GM23338 (cell line): ENCODE measurements around the gene ZNF567. TPM values are rescaled to one million over a fixed set of nuclear protein-coding genes. Genes with fewer than 3 reads are reported as not detected.

ENCODE experiments used
- ATAC-seq: fragments of 200-7000 bp; cut with Tn5 transposase; 3 replicates; pipeline ENCODE4 v1.9.1; 2020
- DNase-seq: peaks from one replicate; pipeline ENCODE4 v3.0.0-alpha.2; 2015; ENCODE audit warnings: low spot score
- H2AFZ ChIP-seq: fragments of 200-600 bp; sonication (generic); 2 replicates; pipeline ENCODE4 v1.8.0; 2016; ENCODE audit warnings: antibody characterized with exemption, mild to moderate bottlenecking, moderate library complexity
- H3F3A ChIP-seq: fragments of 200-600 bp; sonication (generic); replicated peaks from 2 replicates; pipeline ENCODE4 v1.8.0; 2017; ENCODE audit warnings: antibody characterized with exemption, mixed run types, low read depth
- H3K27ac ChIP-seq: fragments of 200-600 bp; sonication (generic); 2 replicates; pipeline ENCODE4 v1.6.1; 2016; ENCODE audit warnings: low read depth
- H3K27me3 ChIP-seq: fragments of 200-600 bp; sonication (generic); 2 replicates; pipeline ENCODE4 v1.8.0; 2016; ENCODE audit warnings: mild to moderate bottlenecking, mixed run types, moderate library complexity; ENCODE audit not compliant: insufficient read depth
- H3K36me3 ChIP-seq: fragments of 200-600 bp; sonication (generic); 2 replicates; pipeline ENCODE4 v1.8.0; 2016; ENCODE audit warnings: mild to moderate bottlenecking; ENCODE audit not compliant: insufficient read depth
- H3K4me1 ChIP-seq: fragments of 200-600 bp; sonication (generic); 2 replicates; pipeline ENCODE4 v1.8.0; 2016; ENCODE audit warnings: mild to moderate bottlenecking, moderate library complexity; ENCODE audit not compliant: insufficient read depth
- H3K4me2 ChIP-seq: fragments of 200-600 bp; sonication (generic); 2 replicates; pipeline ENCODE4 v1.7.1; 2017; ENCODE audit warnings: mixed run types
- H3K4me3 ChIP-seq: fragments of 200-600 bp; sonication (generic); 2 replicates; pipeline ENCODE4 v1.6.1; 2016; ENCODE audit warnings: mixed run types
- H3K79me2 ChIP-seq: fragments of 200-600 bp; sonication (generic); replicated peaks from 2 replicates; pipeline ENCODE4 v1.8.0; 2017; ENCODE audit warnings: mild to moderate bottlenecking; ENCODE audit not compliant: insufficient read depth
- H3K9me2 ChIP-seq: fragments of 200-600 bp; sonication (generic); 2 replicates; pipeline ENCODE4 v1.8.0; 2017; ENCODE audit not compliant: insufficient read depth
- H4K20me1 ChIP-seq: fragments of 200-600 bp; sonication (generic); replicated peaks from 2 replicates; pipeline ENCODE4 v1.8.0; 2017; ENCODE audit warnings: mild to moderate bottlenecking; ENCODE audit not compliant: insufficient read depth
- H3K27ac Mint-ChIP-seq: 2 replicates; pipeline ENCODE4 v1.8.0; 2020; ENCODE audit warnings: inconsistent platforms, mild to moderate bottlenecking, moderate library complexity, mixed read lengths
- H3K27me3 Mint-ChIP-seq: 3 replicates; pipeline ENCODE4 v1.8.0; 2022; ENCODE audit warnings: low read depth, mild to moderate bottlenecking, moderate library complexity, mixed read lengths, inconsistent platforms; ENCODE audit not compliant: insufficient read depth, poor library complexity
- H3K36me3 Mint-ChIP-seq: 3 replicates; pipeline ENCODE4 v1.8.0; 2021; ENCODE audit warnings: low read depth, mild to moderate bottlenecking, inconsistent platforms, moderate library complexity, mixed read lengths
- H3K4me1 Mint-ChIP-seq: 3 replicates; pipeline ENCODE4 v1.8.0; 2020; ENCODE audit warnings: mild to moderate bottlenecking, inconsistent platforms, mixed read lengths
- H3K4me3 Mint-ChIP-seq: 3 replicates; pipeline ENCODE4 v1.8.0; 2021; ENCODE audit warnings: moderate library complexity, mild to moderate bottlenecking, inconsistent platforms, mixed read lengths
- H3K9me3 Mint-ChIP-seq: 3 replicates; pipeline ENCODE4 v1.8.0; 2020; ENCODE audit warnings: moderate library complexity, mild to moderate bottlenecking, inconsistent platforms, mixed read lengths
- ETS1 ChIP-seq: IDR thresholded peaks from 2 replicates; pipeline ENCODE4 v1.6.1; 2016; ENCODE audit warnings: antibody characterized with exemption
- NANOG ChIP-seq: IDR thresholded peaks from 2 replicates; pipeline ENCODE4 v1.6.1; 2016; ENCODE audit warnings: antibody characterized with exemption, borderline replicate concordance
- POLR2AphosphoS5 ChIP-seq: IDR thresholded peaks from 2 replicates; pipeline ENCODE4 v1.6.1; 2016; ENCODE audit warnings: antibody characterized with exemption, low read depth
- ZNF462 ChIP-seq: fragments of 250-450 bp; sonication (Bioruptor Pico); IDR thresholded peaks from 2 replicates; pipeline ENCODE4 v1.5.0; 2020; ENCODE audit warnings: mild to moderate bottlenecking, moderate library complexity
- polyA plus RNA-seq: library from polyadenylated mRNA; unstranded; fragments of >200 nt; fragmentation: Nextera tagmentation; extraction: Ambion mirVana; gene quantifications from 2 replicates; pipeline ENCODE4 v1.2.1, GENCODE V29; 2016
- total RNA-seq: library from RNA; depleted of rRNA; stranded (reverse); fragments of >200 nt; shearing (Covaris generic); gene quantifications from 2 replicates; pipeline ENCODE4 v1.2.3, GENCODE V29; 2014

ZNF567 gene
- total and polyA plus RNA-seq, 2 experiments from 2014 or later = 15.6 to 17.6 TPM

- TF ChIP-seq NANOG (no peak), ETS1 (no peak), POLR2AphosphoS5 (no peak), ZNF462 (CRISPR knock-in tag) (no peak)
- Histone ChIP-seq H3K27me3 (peaks cover 5% of the 10 kb centered on the region; the same call in 1 of the 2 replicates), H3K79me2 (no peaks in the 10 kb centered on the region; the same call in 1 of the 2 replicates), H3K27ac (no peak overlapping the region), H2AFZ (no peak overlapping the region), H4K20me1 (no peaks in the 10 kb centered on the region), H3K36me3 (peaks cover 69% of the 10 kb centered on the region), H3F3A (no peaks in the 10 kb centered on the region), H3K4me2 (no peak overlapping the region), H3K9me2 (no peaks in the 10 kb centered on the region), H3K4me1 (no peaks in the 10 kb centered on the region), H3K4me3 (peak overlapping the region; percentile 13; the same call in 1 of the 2 replicates)
- Mint-ChIP-seq H3K36me3 (peaks cover 89% of the 10 kb centered on the region), H3K27me3 (peaks cover 5% of the 10 kb centered on the region), H3K9me3 (peaks cover 95% of the 10 kb centered on the region), H3K27ac (no peak overlapping the region), H3K4me1 (no peaks in the 10 kb centered on the region), H3K4me3 (no peak overlapping the region)
- DNase-seq (peak; percentile 9), ATAC-seq (no peak)
These were observed 32.5 kb downstream of the ZNF567 start for GRCh38 chr19:36719687-36720556.
